ENCODE data around the gene SORL1. TPM values are rescaled to one million over a fixed set of nuclear protein-coding genes. Genes with fewer than 3 reads are reported as not detected.
A peak's percentile ranks its signal among the peaks of the same experiment; 100 is the strongest.

The SORL1 gene
- total and polyA plus RNA-seq, 2 of the 13 experiments (the other 11 are each of a cell fraction or from before 2014, with no cell fraction given), result 21.3 to 148 TPM

DNA sequence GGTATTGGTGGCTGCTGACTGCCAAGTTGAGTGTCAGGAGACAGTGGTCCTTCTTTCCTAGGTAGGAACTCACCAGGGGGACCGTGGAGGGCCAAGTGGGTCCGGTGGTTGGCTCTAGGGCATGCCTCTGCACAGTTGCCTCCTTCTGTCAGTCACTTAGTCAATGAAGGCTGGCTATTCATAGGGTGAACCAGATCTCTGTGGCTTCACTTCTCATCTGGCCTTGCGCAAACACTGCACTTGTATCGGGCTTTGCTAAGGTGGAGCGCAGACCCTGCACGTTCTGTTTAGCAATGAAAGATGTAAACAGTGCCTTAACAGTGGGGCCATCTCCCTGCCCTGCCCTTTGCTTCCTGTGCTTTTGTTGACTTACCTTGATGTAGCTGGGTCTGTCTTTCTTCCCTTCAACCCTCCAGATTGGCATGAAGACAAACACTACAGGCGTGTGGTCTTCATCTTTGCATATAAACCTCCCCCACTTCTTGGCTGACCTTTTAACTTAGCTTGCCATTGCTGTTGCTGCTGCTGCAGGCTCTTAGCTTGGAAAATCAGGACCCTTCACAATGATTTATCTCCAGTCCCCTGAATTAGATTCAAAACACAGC is 7.4 kb downstream of the SORL1 start (continued):
- TF ChIP-seq, protein P1, sequence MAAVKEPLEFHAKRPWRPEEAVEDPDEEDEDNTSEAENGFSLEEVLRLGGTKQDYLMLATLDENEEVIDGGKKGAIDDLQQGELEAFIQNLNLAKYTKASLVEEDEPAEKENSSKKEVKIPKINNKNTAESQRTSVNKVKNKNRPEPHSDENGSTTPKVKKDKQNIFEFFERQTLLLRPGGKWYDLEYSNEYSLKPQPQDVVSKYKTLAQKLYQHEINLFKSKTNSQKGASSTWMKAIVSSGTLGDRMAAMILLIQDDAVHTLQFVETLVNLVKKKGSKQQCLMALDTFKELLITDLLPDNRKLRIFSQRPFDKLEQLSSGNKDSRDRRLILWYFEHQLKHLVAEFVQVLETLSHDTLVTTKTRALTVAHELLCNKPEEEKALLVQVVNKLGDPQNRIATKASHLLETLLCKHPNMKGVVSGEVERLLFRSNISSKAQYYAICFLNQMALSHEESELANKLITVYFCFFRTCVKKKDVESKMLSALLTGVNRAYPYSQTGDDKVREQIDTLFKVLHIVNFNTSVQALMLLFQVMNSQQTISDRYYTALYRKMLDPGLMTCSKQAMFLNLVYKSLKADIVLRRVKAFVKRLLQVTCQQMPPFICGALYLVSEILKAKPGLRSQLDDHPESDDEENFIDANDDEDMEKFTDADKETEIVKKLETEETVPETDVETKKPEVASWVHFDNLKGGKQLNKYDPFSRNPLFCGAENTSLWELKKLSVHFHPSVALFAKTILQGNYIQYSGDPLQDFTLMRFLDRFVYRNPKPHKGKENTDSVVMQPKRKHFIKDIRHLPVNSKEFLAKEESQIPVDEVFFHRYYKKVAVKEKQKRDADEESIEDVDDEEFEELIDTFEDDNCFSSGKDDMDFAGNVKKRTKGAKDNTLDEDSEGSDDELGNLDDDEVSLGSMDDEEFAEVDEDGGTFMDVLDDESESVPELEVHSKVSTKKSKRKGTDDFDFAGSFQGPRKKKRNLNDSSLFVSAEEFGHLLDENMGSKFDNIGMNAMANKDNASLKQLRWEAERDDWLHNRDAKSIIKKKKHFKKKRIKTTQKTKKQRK (IDR thresholded peaks at IDR 0.05; ENCODE audit: low read length), result no peak
- TF ChIP-seq ZNF766 (CRISPR knock-in tag; IDR thresholded peaks at IDR 0.05; ENCODE audit: borderline replicate concordance) (peak; percentile 91; the same call in 1 of the 2 replicates), CHCHD3 (CRISPR knock-in tag; IDR thresholded peaks at IDR 0.05) (no peak), ZNF678 (CRISPR knock-in tag; IDR thresholded peaks at IDR 0.05) (no peak), ZFP41 (CRISPR knock-in tag; IDR thresholded peaks at IDR 0.05; ENCODE audit: borderline replicate concordance) (0 out of 2 replicates have a peak, but pooled peaks have one; percentile 40), ZNF670 (CRISPR knock-in tag; IDR thresholded peaks at IDR 0.05; ENCODE audit: borderline replicate concordance) (no peak; the same call in 1 of the 2 replicates), JARID2 (CRISPR knock-in tag; IDR thresholded peaks at IDR 0.05; ENCODE audit: insufficient replicate concordance) (peak; percentile 67), ZNF10 (CRISPR knock-in tag; IDR thresholded peaks at IDR 0.05; ENCODE audit: borderline replicate concordance, low read depth) (no peak), ELF3 (CRISPR knock-in tag; IDR thresholded peaks at IDR 0.05) (peak; percentile 96), MED1 (CRISPR knock-in tag; IDR thresholded peaks at IDR 0.05) (peak; percentile 100), CENPX (CRISPR knock-in tag; IDR thresholded peaks at IDR 0.05) (no peak), ZNF556 (CRISPR knock-in tag; IDR thresholded peaks at IDR 0.05; ENCODE audit: borderline replicate concordance) (peak; percentile 89), ZC3H13 (CRISPR knock-in tag; IDR thresholded peaks at IDR 0.05) (peak; percentile 69; the same call in 1 of the 2 replicates), NPAS2 (CRISPR knock-in tag; IDR thresholded peaks at IDR 0.05; ENCODE audit: borderline replicate concordance) (no peak)
- TF ChIP-seq, protein P2, sequence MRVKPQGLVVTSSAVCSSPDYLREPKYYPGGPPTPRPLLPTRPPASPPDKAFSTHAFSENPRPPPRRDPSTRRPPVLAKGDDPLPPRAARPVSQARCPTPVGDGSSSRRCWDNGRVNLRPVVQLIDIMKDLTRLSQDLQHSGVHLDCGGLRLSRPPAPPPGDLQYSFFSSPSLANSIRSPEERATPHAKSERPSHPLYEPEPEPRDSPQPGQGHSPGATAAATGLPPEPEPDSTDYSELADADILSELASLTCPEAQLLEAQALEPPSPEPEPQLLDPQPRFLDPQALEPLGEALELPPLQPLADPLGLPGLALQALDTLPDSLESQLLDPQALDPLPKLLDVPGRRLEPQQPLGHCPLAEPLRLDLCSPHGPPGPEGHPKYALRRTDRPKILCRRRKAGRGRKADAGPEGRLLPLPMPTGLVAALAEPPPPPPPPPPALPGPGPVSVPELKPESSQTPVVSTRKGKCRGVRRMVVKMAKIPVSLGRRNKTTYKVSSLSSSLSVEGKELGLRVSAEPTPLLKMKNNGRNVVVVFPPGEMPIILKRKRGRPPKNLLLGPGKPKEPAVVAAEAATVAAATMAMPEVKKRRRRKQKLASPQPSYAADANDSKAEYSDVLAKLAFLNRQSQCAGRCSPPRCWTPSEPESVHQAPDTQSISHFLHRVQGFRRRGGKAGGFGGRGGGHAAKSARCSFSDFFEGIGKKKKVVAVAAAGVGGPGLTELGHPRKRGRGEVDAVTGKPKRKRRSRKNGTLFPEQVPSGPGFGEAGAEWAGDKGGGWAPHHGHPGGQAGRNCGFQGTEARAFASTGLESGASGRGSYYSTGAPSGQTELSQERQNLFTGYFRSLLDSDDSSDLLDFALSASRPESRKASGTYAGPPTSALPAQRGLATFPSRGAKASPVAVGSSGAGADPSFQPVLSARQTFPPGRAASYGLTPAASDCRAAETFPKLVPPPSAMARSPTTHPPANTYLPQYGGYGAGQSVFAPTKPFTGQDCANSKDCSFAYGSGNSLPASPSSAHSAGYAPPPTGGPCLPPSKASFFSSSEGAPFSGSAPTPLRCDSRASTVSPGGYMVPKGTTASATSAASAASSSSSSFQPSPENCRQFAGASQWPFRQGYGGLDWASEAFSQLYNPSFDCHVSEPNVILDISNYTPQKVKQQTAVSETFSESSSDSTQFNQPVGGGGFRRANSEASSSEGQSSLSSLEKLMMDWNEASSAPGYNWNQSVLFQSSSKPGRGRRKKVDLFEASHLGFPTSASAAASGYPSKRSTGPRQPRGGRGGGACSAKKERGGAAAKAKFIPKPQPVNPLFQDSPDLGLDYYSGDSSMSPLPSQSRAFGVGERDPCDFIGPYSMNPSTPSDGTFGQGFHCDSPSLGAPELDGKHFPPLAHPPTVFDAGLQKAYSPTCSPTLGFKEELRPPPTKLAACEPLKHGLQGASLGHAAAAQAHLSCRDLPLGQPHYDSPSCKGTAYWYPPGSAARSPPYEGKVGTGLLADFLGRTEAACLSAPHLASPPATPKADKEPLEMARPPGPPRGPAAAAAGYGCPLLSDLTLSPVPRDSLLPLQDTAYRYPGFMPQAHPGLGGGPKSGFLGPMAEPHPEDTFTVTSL (CRISPR knock-in tag; IDR thresholded peaks at IDR 0.05; ENCODE audit: borderline replicate concordance), result peak; percentile 90; the same call in 1 of the 2 replicates
- TF ChIP-seq, protein P3, sequence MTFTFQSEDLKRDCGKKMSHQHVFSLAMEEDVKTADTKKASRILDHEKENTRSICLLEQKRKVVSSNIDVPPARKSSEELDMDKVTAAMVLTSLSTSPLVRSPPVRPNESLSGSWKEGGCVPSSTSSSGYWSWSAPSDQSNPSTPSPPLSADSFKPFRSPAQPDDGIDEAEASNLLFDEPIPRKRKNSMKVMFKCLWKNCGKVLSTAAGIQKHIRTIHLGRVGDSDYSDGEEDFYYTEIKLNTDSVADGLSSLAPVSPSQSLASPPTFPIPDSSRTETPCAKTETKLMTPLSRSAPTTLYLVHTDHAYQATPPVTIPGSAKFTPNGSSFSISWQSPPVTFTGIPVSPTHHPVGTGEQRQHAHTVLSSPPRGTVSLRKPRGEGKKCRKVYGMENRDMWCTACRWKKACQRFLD (CRISPR knock-in tag; IDR thresholded peaks at IDR 0.05; ENCODE audit: borderline replicate concordance), result no peak; the same call in 1 of the 2 replicates

All from HepG2 (cell line).